Erythroblast (primary cell): ENCODE results near the gene CEP131.

Experiments used
- GATA1 ChIP-seq: IDR thresholded peaks from 2 replicates; pipeline ENCODE4 v1.6.1; 2011; ENCODE audit warnings: low read depth, mild to moderate bottlenecking, control low read depth, low read length, moderate library complexity
- POLR2A ChIP-seq: IDR thresholded peaks from 2 replicates; pipeline ENCODE4 v1.6.1; 2011; ENCODE audit warnings: mild to moderate bottlenecking, low read length

DNA sequence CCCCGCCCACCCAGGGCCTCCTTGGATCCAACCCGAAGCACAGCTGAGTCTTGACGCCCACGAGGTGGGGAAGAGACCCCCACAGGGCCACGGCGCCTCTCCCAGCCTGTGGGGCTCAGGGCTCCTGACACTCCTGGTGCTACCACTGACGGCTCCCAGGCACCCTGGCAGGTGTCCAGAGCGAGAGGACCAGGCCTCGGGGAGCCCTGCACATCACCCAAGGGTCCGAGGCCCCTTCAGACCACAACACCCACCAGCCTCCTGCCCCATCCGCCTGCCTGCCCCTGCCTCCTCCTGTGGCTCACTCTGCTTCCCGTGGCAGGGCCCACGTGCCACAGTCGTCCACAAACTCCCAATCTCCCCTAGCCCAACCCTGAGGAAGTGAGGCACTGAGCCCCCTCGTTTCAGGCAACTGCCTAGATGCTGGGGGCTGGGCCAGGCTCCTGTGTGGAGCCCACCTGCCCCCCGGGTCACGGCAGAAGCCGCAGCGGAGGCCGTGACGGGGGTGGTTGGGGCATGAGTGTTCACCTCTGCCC lies 28.5 kb downstream of the CEP131 start:
- no peak for TF ChIP-seq POLR2A
- TF ChIP-seq GATA1: no peak
